ENCODE results near the gene AJM1.
"Not testable (repeated sequence)": the region's sequence is repeated elsewhere in the genome, so short reads cannot be mapped to it uniquely, and the experiment has no call there.

AJM1 gene

DNA sequence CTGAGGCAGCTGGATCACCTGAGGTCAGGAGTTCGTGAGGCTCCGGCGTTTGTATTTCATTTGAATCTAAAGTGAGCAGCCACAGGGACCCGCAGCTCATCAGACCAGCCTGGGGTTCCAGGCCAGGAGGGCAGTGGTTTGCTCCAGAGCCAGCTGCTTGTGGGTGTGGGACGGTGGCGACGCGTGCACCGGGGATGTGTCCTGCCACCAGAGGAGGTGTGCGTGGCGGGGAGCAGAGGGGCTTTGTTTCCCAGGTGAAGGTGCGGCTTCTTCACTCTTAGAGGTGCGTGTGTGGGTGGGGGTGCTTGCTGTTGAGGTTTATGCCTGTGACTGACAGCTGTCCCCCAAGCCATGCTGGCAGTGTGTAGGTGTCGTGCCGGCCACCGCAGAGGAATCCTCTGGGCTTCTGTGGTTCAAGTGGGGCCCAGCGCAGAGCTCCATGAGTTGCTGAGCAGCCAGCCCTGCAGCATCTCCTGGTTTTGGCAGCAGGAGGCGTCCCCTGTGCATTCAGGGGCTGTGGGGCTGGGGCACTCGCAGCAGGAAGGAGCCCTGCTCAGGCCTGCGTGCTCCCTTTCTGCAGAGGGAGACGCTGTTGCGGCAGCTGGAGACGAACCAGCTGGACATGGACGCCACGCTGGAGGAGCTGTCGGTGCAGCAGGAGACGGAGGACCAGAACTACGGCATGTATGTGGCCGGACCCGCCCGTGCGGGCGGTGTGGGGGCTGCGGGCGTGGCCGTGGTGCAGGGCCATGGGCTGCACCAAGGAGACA is 6.9 kb upstream of the AJM1 start:
- no peak overlapping the region for H3K4me3 ChIP-seq (ENCODE audit: low read depth, low read length)
- H3K36me3 ChIP-seq (ENCODE audit: control insufficient read depth, insufficient read depth, low read length) = peaks cover 37% of the 10 kb centered on the region
- no peaks in the 10 kb centered on the region for H3K9me3 ChIP-seq (ENCODE audit: control insufficient read depth, insufficient read depth, low read length)
- no peak overlapping the region for H3K9ac ChIP-seq (ENCODE audit: low read depth, low read length)
- H3K4me1 ChIP-seq (ENCODE audit: control insufficient read depth, insufficient read depth, low read length) = no peaks in the 10 kb centered on the region
- no peak overlapping the region for H3K27ac ChIP-seq (ENCODE audit: low read depth, low read length)
- H3K27me3 ChIP-seq (ENCODE audit: control insufficient read depth, insufficient read depth, low read length) = no peaks in the 10 kb centered on the region

DNA sequence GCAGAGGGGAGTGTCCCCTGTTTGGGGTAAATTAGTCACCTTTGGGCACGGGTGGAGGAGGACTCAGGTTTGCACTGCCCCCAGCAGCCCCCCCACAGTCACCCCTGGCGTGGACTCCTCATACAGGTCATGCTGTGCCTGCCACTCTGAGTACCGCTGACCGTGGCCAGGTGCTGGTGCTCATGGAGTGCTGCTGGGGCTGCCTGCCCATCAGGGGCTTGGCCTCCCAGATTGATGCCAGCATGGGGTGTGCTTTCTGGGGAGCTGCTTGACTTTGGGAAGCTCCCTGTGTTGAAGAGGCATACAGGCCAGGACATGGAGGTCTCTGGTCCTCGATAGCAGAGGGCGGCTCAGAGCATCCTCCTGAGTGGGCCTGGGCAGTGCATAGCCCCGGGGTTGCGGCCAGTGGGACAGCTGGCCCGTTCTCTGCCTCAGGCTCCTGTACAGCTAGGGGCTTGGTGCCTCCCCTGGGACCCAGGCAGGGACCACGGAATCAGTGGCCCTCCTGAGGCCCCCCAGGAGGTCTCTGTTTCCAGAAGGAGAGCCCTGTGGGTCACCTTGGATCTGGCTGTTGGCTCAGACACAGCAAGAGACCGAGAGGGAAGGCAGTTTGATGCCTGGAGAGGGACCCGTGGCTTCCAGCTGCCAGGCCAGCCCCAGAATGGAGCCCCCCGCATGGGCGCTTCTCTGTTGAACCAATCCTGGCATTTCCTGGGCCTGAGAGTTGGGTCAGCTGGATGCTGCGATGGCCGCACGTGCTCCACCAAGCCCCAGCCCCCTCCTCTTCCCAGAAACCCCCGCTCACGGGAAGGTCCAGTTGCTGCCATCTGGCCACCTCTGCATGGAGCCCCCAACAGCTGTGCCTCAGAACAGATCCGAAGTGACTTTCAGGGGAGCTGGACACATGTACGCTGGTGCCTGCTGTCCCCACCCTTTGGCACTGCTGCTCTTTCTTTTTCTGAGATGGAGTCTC is 6.1 kb upstream of the AJM1 start:
- Histone ChIP-seq H3K27ac (ENCODE audit: low read depth, low read length) (no peak overlapping the region), H3K27me3 (ENCODE audit: control insufficient read depth, insufficient read depth, low read length) (no peaks in the 10 kb centered on the region), H3K4me1 (ENCODE audit: control insufficient read depth, insufficient read depth, low read length) (peaks cover 8% of the 10 kb centered on the region), H3K9me3 (ENCODE audit: control insufficient read depth, insufficient read depth, low read length) (no peaks in the 10 kb centered on the region), H3K9ac (ENCODE audit: low read depth, low read length) (no peak overlapping the region), H3K4me3 (ENCODE audit: low read depth, low read length) (no peak overlapping the region), H3K36me3 (ENCODE audit: control insufficient read depth, insufficient read depth, low read length) (peaks cover 29% of the 10 kb centered on the region)

DNA sequence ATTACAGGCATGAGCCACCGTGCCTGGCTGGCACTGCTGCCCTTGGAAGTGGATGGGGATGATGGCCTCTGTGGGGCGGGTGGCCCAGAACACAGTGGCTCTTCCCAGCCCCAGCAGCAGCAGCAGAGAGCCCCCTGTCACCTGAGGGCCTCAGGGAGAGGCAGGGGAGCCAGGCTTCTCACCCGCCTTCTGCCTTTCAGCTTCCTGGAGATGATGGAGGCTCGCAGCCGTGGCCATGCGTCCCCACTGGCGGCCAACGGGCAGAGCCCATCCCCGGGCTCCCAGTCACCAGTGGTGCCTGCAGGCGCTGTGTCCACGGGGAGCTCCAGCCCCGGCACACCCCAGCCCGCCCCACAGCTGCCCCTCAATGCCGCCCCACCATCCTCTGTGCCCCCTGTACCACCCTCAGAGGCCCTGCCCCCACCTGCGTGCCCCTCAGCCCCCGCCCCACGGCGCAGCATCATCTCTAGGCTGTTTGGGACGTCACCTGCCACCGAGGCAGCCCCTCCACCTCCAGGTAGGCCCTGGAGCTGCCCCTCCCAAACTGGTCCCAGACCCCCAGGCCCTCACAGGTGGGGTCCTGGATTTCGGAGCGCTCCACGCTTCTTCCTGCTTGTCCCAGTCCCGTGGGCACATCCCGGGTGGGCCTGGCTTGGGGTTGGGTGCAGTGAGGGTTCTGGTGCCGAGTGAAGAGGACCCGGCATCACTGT is 5.0 kb upstream of the AJM1 start:
- no peaks in the 10 kb centered on the region for H3K9me3 ChIP-seq (ENCODE audit: control insufficient read depth, insufficient read depth, low read length)
- peaks cover 18% of the 10 kb centered on the region for H3K36me3 ChIP-seq (ENCODE audit: control insufficient read depth, insufficient read depth, low read length)
- no peak overlapping the region for H3K4me3 ChIP-seq (ENCODE audit: low read depth, low read length)
- H3K27me3 ChIP-seq (ENCODE audit: control insufficient read depth, insufficient read depth, low read length) = no peaks in the 10 kb centered on the region
- no peak overlapping the region for H3K9ac ChIP-seq (ENCODE audit: low read depth, low read length)
- H3K27ac ChIP-seq (ENCODE audit: low read depth, low read length) = no peak overlapping the region
- H3K4me1 ChIP-seq (ENCODE audit: control insufficient read depth, insufficient read depth, low read length) = peaks cover 15% of the 10 kb centered on the region

DNA sequence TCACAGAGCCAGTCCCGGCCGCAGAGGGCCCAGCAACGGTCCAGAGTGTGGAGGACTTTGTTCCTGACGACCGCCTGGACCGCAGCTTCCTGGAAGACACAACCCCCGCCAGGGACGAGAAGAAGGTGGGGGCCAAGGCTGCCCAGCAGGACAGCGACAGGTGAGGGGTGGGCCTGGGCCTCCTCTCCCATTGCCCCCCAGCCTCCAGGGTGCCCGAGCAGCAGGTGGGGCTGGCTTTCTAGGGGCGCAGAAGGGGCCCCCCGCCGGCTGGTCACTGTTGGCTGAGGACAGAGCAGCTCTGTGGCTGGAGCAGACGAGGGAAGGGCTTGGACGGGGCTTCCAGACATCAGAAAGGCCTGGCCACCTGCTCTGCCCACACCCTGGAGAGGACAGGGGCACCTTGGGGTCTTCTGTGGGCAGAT is 4.4 kb upstream of the AJM1 start:
- not testable (repeated sequence) for H3K9me3 ChIP-seq (ENCODE audit: control insufficient read depth, insufficient read depth, low read length); H3K27me3 ChIP-seq (ENCODE audit: control insufficient read depth, insufficient read depth, low read length); H3K4me3 ChIP-seq (ENCODE audit: low read depth, low read length); H3K9ac ChIP-seq (ENCODE audit: low read depth, low read length); H3K27ac ChIP-seq (ENCODE audit: low read depth, low read length)
- H3K4me1 ChIP-seq (ENCODE audit: control insufficient read depth, insufficient read depth, low read length) = peaks cover 15% of the 10 kb centered on the region
- H3K36me3 ChIP-seq (ENCODE audit: control insufficient read depth, insufficient read depth, low read length) = peaks cover 12% of the 10 kb centered on the region

DNA sequence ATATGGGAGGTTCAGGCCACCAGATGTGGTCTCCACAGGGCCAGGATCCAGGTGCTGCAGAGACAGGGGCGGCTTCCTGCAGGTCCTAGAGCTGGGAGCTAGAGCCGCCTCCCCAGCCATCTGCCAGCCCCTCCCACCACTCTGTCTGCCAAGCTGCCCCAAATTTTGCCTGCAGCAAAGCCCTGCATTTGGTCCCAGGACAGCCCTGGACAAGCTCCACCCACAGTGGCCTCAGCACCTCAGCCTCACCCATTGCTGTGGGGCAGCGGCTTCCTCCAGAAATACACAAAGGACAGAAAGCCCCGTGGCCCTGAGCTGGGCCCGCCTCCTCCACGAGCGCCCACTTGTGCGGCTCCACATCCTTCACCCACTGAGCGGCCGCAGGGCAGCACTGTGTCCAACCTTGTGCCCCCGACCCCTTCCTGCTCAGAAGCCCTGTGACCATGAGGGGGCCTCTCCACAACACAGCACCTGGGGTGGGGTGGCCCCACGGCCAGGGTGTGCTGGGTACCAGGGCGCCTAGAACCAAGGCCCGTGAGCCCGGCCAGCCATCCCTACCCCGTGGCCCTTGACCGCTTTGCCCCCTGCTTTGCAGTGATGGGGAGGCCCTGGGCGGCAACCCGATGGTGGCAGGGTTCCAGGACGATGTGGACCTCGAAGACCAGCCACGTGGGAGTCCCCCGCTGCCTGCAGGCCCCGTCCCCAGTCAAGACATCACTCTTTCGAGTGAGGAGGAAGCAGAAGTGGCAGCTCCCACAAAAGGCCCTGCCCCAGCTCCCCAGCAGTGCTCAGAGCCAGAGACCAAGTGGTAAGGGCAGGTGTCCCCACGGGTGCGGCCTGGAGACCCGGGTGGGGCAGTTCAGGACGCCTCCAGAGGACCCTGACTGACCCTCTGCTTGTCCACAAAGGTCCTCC is 3.7 kb upstream of the AJM1 start:
- no peak overlapping the region for H3K4me3 ChIP-seq (ENCODE audit: low read depth, low read length)
- no peak overlapping the region for H3K27ac ChIP-seq (ENCODE audit: low read depth, low read length)
- H3K9ac ChIP-seq (ENCODE audit: low read depth, low read length) = no peak overlapping the region
- no peaks in the 10 kb centered on the region for H3K27me3 ChIP-seq (ENCODE audit: control insufficient read depth, insufficient read depth, low read length)
- peaks cover 12% of the 10 kb centered on the region for H3K36me3 ChIP-seq (ENCODE audit: control insufficient read depth, insufficient read depth, low read length)
- peaks cover 15% of the 10 kb centered on the region for H3K4me1 ChIP-seq (ENCODE audit: control insufficient read depth, insufficient read depth, low read length)
- H3K9me3 ChIP-seq (ENCODE audit: control insufficient read depth, insufficient read depth, low read length) = no peaks in the 10 kb centered on the region

DNA sequence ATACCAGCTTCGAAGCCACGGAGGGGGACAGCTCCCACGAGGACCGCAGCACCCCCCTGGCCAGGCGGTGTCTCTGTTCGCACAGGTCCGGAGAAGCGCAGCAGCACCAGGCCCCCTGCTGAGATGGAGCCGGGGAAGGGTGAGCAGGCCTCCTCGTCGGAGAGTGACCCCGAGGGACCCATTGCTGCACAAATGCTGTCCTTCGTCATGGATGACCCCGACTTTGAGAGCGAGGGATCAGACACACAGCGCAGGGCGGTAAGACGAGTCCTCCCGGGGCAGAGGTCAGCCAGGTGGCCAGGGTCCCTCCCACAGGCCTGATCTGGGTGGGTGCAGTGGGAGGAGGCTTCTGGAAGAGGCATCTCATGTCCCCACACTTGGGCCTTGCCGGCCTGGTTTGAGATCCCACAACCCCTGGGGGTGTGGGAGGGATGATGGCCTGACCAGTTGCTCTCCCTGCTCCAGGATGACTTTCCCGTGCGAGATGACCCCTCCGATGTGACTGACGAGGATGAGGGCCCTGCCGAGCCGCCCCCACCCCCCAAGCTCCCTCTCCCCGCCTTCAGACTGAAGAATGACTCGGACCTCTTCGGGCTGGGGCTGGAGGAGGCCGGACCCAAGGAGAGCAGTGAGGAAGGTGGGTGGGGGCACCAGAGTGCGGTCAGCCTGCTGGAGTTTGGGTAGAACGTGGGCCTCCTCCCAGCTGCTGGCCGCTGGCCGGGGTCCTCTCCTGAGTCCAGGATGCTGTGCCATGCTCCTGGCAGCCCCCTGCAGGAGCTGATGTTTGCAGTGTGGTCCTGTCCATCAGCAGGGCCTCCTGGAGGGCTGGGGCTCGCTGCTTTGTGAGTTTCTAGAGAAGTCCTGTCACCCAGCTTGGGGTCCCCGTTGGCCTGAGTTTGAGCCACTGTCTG is 2.8 kb upstream of the AJM1 start:
- Histone ChIP-seq H3K27ac (ENCODE audit: low read depth, low read length) (peak overlapping the region; percentile 36), H3K4me3 (ENCODE audit: low read depth, low read length) (no peak overlapping the region), H3K9ac (ENCODE audit: low read depth, low read length) (no peak overlapping the region)

DNA sequence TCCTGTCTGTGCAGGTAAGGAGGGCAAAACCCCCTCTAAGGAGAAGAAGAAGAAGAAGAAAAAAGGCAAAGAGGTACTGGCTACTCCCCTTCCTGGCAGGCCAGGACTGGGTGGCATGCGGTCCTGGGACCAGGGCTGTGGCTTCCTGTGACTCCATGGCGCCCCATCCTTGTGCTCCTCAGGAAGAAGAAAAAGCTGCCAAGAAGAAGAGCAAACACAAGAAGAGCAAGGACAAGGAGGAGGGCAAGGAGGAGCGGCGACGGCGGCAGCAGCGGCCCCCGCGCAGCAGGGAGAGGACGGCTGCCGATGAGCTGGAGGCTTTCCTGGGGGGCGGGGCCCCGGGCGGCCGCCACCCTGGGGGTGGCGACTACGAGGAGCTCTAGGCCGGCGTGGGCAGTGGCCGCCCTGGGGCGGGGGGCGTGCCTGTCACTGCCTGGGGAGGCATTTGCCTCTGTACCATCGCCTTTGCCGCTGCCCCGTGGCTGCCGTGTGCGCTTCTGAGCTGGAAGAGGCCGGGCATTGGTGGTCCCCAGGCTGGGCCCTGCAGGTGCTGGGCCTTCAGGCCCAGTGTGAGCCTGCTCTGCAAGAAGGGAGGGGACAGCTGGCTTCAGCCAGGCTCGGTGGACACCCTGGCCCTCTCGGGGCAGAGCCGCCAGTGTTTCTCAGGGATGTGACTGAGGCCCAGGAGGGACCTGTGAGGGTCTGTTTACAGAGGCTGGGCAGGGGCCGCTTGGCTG is 2.0 kb upstream of the AJM1 start:
- no peak overlapping the region for H3K4me3 ChIP-seq (ENCODE audit: low read depth, low read length)
- no peak overlapping the region for H3K9ac ChIP-seq (ENCODE audit: low read depth, low read length)
- H3K27ac ChIP-seq (ENCODE audit: low read depth, low read length) = peak overlapping the region; percentile 55
- H3K4me1 ChIP-seq (ENCODE audit: control insufficient read depth, insufficient read depth, low read length) = peaks cover 15% of the 10 kb centered on the region
- H3K27me3 ChIP-seq (ENCODE audit: control insufficient read depth, insufficient read depth, low read length) = no peaks in the 10 kb centered on the region
- no peaks in the 10 kb centered on the region for H3K9me3 ChIP-seq (ENCODE audit: control insufficient read depth, insufficient read depth, low read length)
- peaks cover 12% of the 10 kb centered on the region for H3K36me3 ChIP-seq (ENCODE audit: control insufficient read depth, insufficient read depth, low read length)

More for the DNA sequence above, 2.8 kb upstream of the AJM1 start:
- H3K4me1 ChIP-seq (ENCODE audit: control insufficient read depth, insufficient read depth, low read length) = peaks cover 15% of the 10 kb centered on the region
- no peaks in the 10 kb centered on the region for H3K27me3 ChIP-seq (ENCODE audit: control insufficient read depth, insufficient read depth, low read length)
- H3K36me3 ChIP-seq (ENCODE audit: control insufficient read depth, insufficient read depth, low read length) = peaks cover 12% of the 10 kb centered on the region
- no peaks in the 10 kb centered on the region for H3K9me3 ChIP-seq (ENCODE audit: control insufficient read depth, insufficient read depth, low read length)

DNA sequence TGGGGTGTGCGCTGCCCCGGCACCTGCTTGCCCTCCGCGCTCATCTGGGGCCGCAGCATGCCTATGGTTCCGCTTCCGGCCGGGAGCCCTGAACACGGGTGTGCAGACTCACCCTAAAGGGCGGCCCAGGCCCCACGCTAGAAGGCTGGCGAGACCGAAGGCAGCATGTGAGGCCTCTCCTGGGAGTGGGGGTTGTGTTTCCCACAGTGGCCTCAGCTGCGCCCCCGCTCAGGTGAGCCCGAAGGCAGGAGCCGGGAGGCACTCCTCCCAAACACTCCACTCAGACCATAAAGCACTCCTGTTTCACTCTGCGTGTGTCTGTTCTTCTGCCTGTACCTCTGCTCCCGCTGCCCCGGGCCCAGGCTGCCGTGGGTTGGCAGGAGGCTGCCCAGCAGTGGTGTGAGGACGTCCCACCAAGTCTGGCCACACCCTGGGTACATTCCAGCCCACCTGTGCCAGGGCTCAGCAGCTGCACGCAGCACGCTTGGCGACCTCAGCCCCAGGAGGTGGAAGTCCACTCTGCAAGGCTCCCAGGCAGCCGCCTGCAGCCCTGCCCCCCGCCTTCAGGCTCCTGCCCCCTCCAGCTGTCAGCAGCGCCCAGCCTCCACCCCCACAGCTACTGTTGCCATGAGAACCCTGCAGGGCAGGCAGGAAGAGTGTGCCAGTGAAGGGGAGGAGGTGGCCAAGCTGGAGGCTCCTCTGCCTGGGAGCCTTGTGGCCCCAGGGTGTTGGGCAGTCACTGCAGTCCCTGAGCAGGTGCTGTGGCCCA is 1.2 kb upstream of the AJM1 start:
- Histone ChIP-seq H3K9me3 (ENCODE audit: control insufficient read depth, insufficient read depth, low read length) (no peaks in the 10 kb centered on the region), H3K4me3 (ENCODE audit: low read depth, low read length) (no peak overlapping the region), H3K27me3 (ENCODE audit: control insufficient read depth, insufficient read depth, low read length) (no peaks in the 10 kb centered on the region), H3K27ac (ENCODE audit: low read depth, low read length) (peak overlapping the region; percentile 55), H3K36me3 (ENCODE audit: control insufficient read depth, insufficient read depth, low read length) (peaks cover 10% of the 10 kb centered on the region), H3K9ac (ENCODE audit: low read depth, low read length) (no peak overlapping the region), H3K4me1 (ENCODE audit: control insufficient read depth, insufficient read depth, low read length) (peaks cover 15% of the 10 kb centered on the region)

Measured in HUES48 (cell line).